ENCODE data around the gene NDUFAF2. TPM values are rescaled to one million over a fixed set of nuclear protein-coding genes. Genes with fewer than 3 reads are reported as not detected.
A peak's percentile ranks its signal among the peaks of the same experiment; 100 is the strongest.
"Not testable (repeated sequence)": the region's sequence is repeated elsewhere in the genome, so short reads cannot be mapped to it uniquely, and the experiment has no call there.

NDUFAF2 gene
- total RNA-seq, 3 donors from 2014 or later: 12.8 to 29.9 (median 19.5) TPM

DNA sequence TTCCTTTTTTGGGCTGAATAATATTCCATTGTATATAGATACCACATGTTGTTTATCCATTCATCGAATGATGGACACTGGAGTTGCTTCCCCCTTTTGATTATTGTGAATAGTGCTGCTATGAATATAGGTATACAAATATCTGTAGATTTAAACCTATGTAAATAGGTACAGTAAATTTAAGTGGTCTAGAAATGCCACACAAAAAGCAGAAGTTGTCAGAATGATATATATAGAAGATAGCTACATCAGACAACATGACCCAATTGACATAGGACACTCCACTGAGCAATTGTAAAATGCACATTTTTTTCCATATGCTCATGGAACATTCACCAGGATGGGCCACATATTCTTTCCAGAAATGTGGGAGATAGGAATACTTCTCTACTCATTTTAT lies 139.7 kb downstream of the NDUFAF2 start:
- TF ChIP-seq, protein P1, sequence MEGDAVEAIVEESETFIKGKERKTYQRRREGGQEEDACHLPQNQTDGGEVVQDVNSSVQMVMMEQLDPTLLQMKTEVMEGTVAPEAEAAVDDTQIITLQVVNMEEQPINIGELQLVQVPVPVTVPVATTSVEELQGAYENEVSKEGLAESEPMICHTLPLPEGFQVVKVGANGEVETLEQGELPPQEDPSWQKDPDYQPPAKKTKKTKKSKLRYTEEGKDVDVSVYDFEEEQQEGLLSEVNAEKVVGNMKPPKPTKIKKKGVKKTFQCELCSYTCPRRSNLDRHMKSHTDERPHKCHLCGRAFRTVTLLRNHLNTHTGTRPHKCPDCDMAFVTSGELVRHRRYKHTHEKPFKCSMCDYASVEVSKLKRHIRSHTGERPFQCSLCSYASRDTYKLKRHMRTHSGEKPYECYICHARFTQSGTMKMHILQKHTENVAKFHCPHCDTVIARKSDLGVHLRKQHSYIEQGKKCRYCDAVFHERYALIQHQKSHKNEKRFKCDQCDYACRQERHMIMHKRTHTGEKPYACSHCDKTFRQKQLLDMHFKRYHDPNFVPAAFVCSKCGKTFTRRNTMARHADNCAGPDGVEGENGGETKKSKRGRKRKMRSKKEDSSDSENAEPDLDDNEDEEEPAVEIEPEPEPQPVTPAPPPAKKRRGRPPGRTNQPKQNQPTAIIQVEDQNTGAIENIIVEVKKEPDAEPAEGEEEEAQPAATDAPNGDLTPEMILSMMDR (IDR thresholded peaks at IDR 0.05): no peak
- ATAC-seq: no peak
- no peak for DNase-seq
- intact Hi-C loops (cut with DNase I, micrococcal nuclease): no loop called here
- H3K36me3 ChIP-seq (ENCODE audit: low read depth): no peaks in the 10 kb centered on the region
- no peaks in the 10 kb centered on the region for H3K9me3 ChIP-seq
- H3K4me3 ChIP-seq: no peak overlapping the region
- H3K4me1 ChIP-seq (ENCODE audit: low read depth): no peaks in the 10 kb centered on the region

DNA sequence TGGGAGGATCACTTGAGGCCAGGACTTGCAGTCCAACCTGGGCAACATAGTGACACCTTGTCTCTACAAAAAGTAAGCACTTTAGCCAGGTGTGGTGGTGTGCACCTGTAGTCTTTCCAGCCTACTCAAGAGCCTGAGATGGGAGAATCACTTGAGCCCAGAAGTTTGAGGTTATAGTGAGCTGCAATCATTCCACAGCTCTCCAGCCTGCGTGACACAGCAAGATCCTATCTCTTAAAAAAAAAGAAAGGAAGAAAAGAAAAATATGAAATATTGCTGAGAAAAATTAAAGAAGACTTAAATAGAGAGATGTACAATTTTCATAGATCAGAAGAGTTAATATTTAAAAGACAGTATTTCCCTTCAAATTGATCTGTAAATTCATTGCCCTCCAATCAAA lies 140.9 kb downstream of the NDUFAF2 start:
- TF ChIP-seq, protein P1 (IDR thresholded peaks at IDR 0.05): no peak
- H3K36me3 ChIP-seq (ENCODE audit: low read depth): no peaks in the 10 kb centered on the region
- no peaks in the 10 kb centered on the region for H3K4me1 ChIP-seq (ENCODE audit: low read depth)
- no peaks in the 10 kb centered on the region for H3K9me3 ChIP-seq
- intact Hi-C loops (cut with DNase I, micrococcal nuclease): no loop called here
- ATAC-seq (no peak), DNase-seq (no peak)
- no peak overlapping the region for H3K4me3 ChIP-seq

DNA sequence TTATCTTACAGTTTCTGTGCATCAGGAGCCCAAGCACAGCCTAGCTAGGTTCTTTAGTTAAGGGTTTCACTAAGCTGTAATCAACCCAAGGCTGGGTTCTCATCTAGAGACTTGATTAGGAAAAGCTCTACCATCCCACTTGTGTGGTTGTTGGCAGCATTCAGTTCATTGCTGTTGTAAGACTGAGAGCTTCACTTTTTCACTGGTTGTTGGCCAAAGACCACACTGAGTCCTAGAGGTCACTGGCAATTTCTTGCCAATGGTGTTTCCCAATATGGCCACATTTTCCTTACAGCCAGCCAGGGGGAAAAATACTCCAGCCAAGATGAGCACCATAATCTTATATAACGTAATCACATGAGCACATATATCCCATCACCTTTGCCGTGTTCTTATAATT lies 142.9 kb downstream of the NDUFAF2 start:
- intact Hi-C loops (cut with DNase I, micrococcal nuclease): no loop called here
- TF ChIP-seq, protein P1 (IDR thresholded peaks at IDR 0.05): no peak
- Histone ChIP-seq H3K4me3 (no peak overlapping the region), H3K4me1 (ENCODE audit: low read depth) (no peaks in the 10 kb centered on the region), H3K9me3 (no peaks in the 10 kb centered on the region), H3K36me3 (ENCODE audit: low read depth) (no peaks in the 10 kb centered on the region)
- DNase-seq (no peak), ATAC-seq (no peak)

DNA sequence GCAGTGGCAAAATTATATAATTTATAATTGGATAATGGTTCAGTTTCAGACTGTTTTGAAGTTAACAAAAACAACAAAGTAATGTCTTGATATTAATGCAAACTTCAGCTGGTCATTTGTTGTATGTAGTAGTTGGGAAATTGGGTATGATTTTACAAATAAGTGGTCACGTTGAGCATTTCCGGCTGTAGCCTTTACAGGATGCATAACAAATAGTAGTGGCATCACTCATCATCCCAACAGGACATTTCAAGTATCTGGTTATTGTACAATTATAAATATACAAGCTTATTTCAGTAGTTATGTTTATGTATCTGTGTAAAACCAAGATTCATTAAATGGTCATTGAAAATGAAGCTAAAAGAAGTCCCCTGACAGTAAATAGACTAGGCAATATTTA lies 144.3 kb downstream of the NDUFAF2 start:
- intact Hi-C loops (cut with DNase I, micrococcal nuclease): no loop called here
- DNase-seq (no peak), ATAC-seq (no peak)
- Histone ChIP-seq H3K4me1 (ENCODE audit: low read depth) (no peaks in the 10 kb centered on the region), H3K36me3 (ENCODE audit: low read depth) (no peaks in the 10 kb centered on the region), H3K9me3 (no peaks in the 10 kb centered on the region), H3K4me3 (no peak overlapping the region)
- TF ChIP-seq, protein P1 (IDR thresholded peaks at IDR 0.05): no peak

DNA sequence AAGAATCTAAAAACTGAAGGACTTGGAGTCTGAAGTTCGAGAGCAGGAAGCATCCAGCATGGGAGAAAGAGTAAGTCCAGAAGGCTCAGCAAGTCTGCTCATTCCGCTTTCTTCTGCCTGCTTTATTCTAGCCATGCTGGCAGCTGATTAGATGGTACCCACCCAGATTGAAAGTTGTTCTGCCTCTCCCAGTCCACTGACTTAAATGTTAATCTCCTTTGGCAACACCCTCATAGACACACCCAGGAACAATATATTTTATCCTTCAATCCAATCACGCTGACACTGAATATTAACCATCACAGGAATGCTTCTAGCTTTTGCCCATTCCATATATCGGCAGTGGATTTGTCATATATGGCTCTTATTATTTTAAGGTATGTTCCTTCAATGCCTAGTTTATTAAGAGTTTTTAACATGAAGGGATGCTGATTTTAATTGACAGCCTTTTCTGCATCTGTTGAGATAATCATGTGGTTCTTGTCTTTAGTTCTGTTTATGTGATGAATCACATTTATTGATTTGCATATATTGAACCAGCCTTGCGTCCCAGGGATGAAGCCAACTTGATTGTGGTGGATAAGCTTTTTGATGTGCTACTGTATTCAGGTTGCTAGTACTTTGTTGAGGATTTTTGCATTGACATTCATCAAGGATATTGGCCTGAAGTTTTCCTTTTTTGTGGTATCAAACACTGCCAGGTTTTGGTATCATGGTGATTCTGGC lies 148.2 kb downstream of the NDUFAF2 start:
- DNase-seq: peak in 1 of 3 donors; percentile 6
- H3K9me3 ChIP-seq; H3K36me3 ChIP-seq (ENCODE audit: low read depth); H3K4me3 ChIP-seq; H3K4me1 ChIP-seq (ENCODE audit: low read depth); ATAC-seq: not testable (repeated sequence)
- intact Hi-C loops (cut with DNase I, micrococcal nuclease): loop anchor here in 1 of 2 donors (5.0 kb wide), 1 partner anchor 504 kb away; no protein-coding TSS in a partner anchor

DNA sequence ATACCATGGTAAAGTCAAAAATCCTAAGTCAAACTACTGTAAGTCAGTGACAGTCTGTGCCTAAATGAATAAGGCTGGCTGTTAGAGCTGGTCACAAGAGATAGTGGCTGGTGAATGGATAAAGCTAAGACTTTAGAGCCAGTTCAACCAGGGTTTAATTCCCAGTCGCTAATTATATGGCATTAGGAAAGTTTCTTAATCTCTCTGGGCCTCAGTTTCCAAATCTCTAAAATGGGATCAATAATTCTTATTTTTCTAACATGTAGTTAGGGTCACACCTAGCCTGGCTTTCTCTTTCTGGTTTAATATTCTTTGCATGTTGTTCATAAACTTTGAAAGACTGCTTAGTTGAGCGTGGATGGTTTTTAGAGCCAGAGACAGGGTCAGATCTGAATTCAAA lies 152.5 kb downstream of the NDUFAF2 start:
- H3K4me1 ChIP-seq (ENCODE audit: low read depth): no peaks in the 10 kb centered on the region
- H3K36me3 ChIP-seq (ENCODE audit: low read depth): no peaks in the 10 kb centered on the region
- no peak for DNase-seq
- intact Hi-C loops (cut with DNase I, micrococcal nuclease): no loop called here
- no peak for ATAC-seq
- H3K4me3 ChIP-seq: no peak overlapping the region
- no peaks in the 10 kb centered on the region for H3K9me3 ChIP-seq
- TF ChIP-seq, protein P1 (IDR thresholded peaks at IDR 0.05): no peak
